HEK293 (cell line): Measurements from ENCODE around the gene DEFB113.

Experiments
- CTCF ChIA-PET: fragments of 350-600 bp; formaldehyde crosslinking; extraction: SDS; loops from one replicate; lab custom pipeline; 2021; ENCODE audit warnings: antibody characterized with exemption; lab: Yijun Ruan, JAX
- POLR2A ChIA-PET: fragments of 300-600 bp; formaldehyde crosslinking; extraction: SDS; loops from one replicate; lab custom pipeline; 2020; ENCODE audit warnings: antibody characterized with exemption, inconsistent platforms; lab: Yijun Ruan, JAX
- H3K27ac ChIP-seq: fragments of 200-500 bp; sonication (Bioruptor generic); 2 replicates; pipeline ENCODE4 v1.5.1; 2014; ENCODE audit warnings: low read depth, low read length, control low read depth, inconsistent platforms; ENCODE audit errors: extremely low read depth
- H3K36me3 ChIP-seq, 2 experiments: fragments of 200-500 bp in 1 of 2; sonication (Bioruptor generic) in 1 of 2; 1 replicate in 1 of 2; 2 replicates in 1 of 2; pipeline ENCODE4 v1.5.1; 2014 to 2017; ENCODE audit warnings: inconsistent platforms in 2 of 2, low read length in 2 of 2; ENCODE audit not compliant: control insufficient read depth in 2 of 2, insufficient read depth in 1 of 2
- H3K4me1 ChIP-seq: fragments of 200-500 bp; sonication (Bioruptor generic); 2 replicates; pipeline ENCODE4 v1.5.1; 2014; ENCODE audit warnings: mild to moderate bottlenecking, low read length, inconsistent platforms; ENCODE audit not compliant: control insufficient read depth, insufficient read depth
- H3K4me3 ChIP-seq: 2 replicates; pipeline ENCODE4 v1.5.1; 2011; ENCODE audit warnings: low read depth, mild to moderate bottlenecking, control low read depth, low read length, moderate library complexity
- H3K9me3 ChIP-seq: fragments of 200-500 bp; sonication (Bioruptor generic); 2 replicates; pipeline ENCODE4 v1.5.1; 2014; ENCODE audit warnings: low read depth, low read length, inconsistent platforms; ENCODE audit not compliant: control insufficient read depth, insufficient read depth
- EGR2 ChIP-seq: fragments of 450-650 bp; formaldehyde crosslinking; IDR thresholded peaks from 2 replicates; pipeline ENCODE4 v1.5.1; 2016; ENCODE audit warnings: low read depth, missing biosample characterization, missing genetic modification characterization
- KLF7 ChIP-seq: fragments of 450-650 bp; formaldehyde crosslinking; IDR thresholded peaks from 2 replicates; pipeline ENCODE4 v1.5.1; 2016; ENCODE audit warnings: missing biosample characterization, missing genetic modification characterization, borderline replicate concordance
- OVOL3 ChIP-seq: fragments of 450-650 bp; formaldehyde crosslinking; IDR thresholded peaks from 2 replicates; pipeline ENCODE4 v1.5.1; 2016; ENCODE audit warnings: missing biosample characterization, missing genetic modification characterization
- REPIN1 ChIP-seq: fragments of 450-650 bp; formaldehyde crosslinking; IDR thresholded peaks from 2 replicates; pipeline ENCODE4 v1.5.1; 2017; ENCODE audit warnings: missing biosample characterization, missing genetic modification characterization, low read depth
- SP2 ChIP-seq: fragments of 450-650 bp; formaldehyde crosslinking; IDR thresholded peaks from 2 replicates; pipeline ENCODE4 v1.5.1; 2016; ENCODE audit warnings: missing biosample characterization, missing genetic modification characterization
- TRIM28 ChIP-seq: IDR thresholded peaks from 2 replicates; pipeline ENCODE4 v1.6.1; 2011; ENCODE audit warnings: low read length, control low read depth, borderline replicate concordance
- ZNF174 ChIP-seq: fragments of 450-650 bp; formaldehyde crosslinking; IDR thresholded peaks from 2 replicates; pipeline ENCODE4 v1.5.0; 2017; ENCODE audit warnings: missing biosample characterization, mild to moderate bottlenecking, missing genetic modification characterization
- ZNF274 ChIP-seq, 2 experiments: fragments of 200-500 bp in 1 of 2; fragments of 450-650 bp in 1 of 2; sonication (Bioruptor generic) in 1 of 2; formaldehyde crosslinking in 1 of 2; IDR thresholded peaks; 2 replicates each; pipeline versions ENCODE4 v1.5.1 to v1.6.1; 2014 to 2016; ENCODE audit warnings: borderline replicate concordance in 1 of 2, inconsistent platforms in 1 of 2, low read length in 1 of 2, missing biosample characterization in 1 of 2, missing genetic modification characterization in 1 of 2
- ZNF423 ChIP-seq: fragments of 450-650 bp; formaldehyde crosslinking; IDR thresholded peaks from 2 replicates; pipeline ENCODE4 v1.5.1; 2016; ENCODE audit warnings: missing biosample characterization, missing genetic modification characterization
- ZNF558 ChIP-seq: fragments of 450-650 bp; formaldehyde crosslinking; IDR thresholded peaks from 2 replicates; pipeline ENCODE4 v1.5.1; 2016; ENCODE audit warnings: missing biosample characterization, missing genetic modification characterization
- ZNF596 ChIP-seq: fragments of 450-650 bp; IDR thresholded peaks from 2 replicates; pipeline ENCODE4 v1.5.0; 2018; ENCODE audit warnings: missing biosample characterization, mild to moderate bottlenecking, missing genetic modification characterization, moderate library complexity
- ZNF623 ChIP-seq: fragments of 450-650 bp; formaldehyde crosslinking; IDR thresholded peaks from 2 replicates; pipeline ENCODE4 v1.5.1; 2016; ENCODE audit warnings: missing biosample characterization, missing genetic modification characterization
- ZNF624 ChIP-seq: fragments of 450-650 bp; formaldehyde crosslinking; IDR thresholded peaks from 2 replicates; pipeline ENCODE4 v1.5.1; 2017; ENCODE audit warnings: missing biosample characterization, missing genetic modification characterization
- ZNF629 ChIP-seq: fragments of 450-650 bp; formaldehyde crosslinking; IDR thresholded peaks from 2 replicates; pipeline ENCODE4 v1.5.1; 2017; ENCODE audit warnings: missing biosample characterization, missing genetic modification characterization
- ZNF654 ChIP-seq: fragments of 450-650 bp; formaldehyde crosslinking; IDR thresholded peaks from 2 replicates; pipeline ENCODE4 v1.5.1; 2016; ENCODE audit warnings: low read depth, missing biosample characterization, missing genetic modification characterization
- ZNF677 ChIP-seq: fragments of 450-650 bp; IDR thresholded peaks from 2 replicates; pipeline ENCODE4 v1.5.0; 2018; ENCODE audit warnings: missing biosample characterization, mild to moderate bottlenecking, missing genetic modification characterization, moderate library complexity
- ZNF701 ChIP-seq: fragments of 450-650 bp; formaldehyde crosslinking; IDR thresholded peaks from 2 replicates; pipeline ENCODE4 v1.5.1; 2016; ENCODE audit warnings: missing biosample characterization, missing genetic modification characterization
- ZNF707 ChIP-seq: fragments of 450-650 bp; formaldehyde crosslinking; IDR thresholded peaks from 2 replicates; pipeline ENCODE4 v1.5.1; 2016; ENCODE audit warnings: missing biosample characterization, missing genetic modification characterization
- ZNF791 ChIP-seq: fragments of 450-650 bp; formaldehyde crosslinking; IDR thresholded peaks from 2 replicates; pipeline ENCODE4 v1.5.1; 2016; ENCODE audit warnings: missing biosample characterization, missing genetic modification characterization
- TF ChIP-seq, protein P1 (sequence below): fragments of 450-650 bp; formaldehyde crosslinking; IDR thresholded peaks from 2 replicates; pipeline ENCODE4 v1.5.1; 2016; ENCODE audit warnings: missing biosample characterization, missing genetic modification characterization
- TF ChIP-seq, protein P2 (sequence below): fragments of 450-650 bp; formaldehyde crosslinking; IDR thresholded peaks from 2 replicates; pipeline ENCODE4 v1.5.1; 2016; ENCODE audit warnings: missing biosample characterization, missing genetic modification characterization
- TF ChIP-seq, protein P3 (sequence below): fragments of 450-650 bp; formaldehyde crosslinking; IDR thresholded peaks from 2 replicates; pipeline ENCODE4 v1.5.1; 2017; ENCODE audit warnings: missing biosample characterization, mild to moderate bottlenecking, missing genetic modification characterization, moderate library complexity
- TF ChIP-seq, protein P4 (sequence below): fragments of 450-650 bp; formaldehyde crosslinking; IDR thresholded peaks from 2 replicates; pipeline ENCODE4 v1.5.1; 2017; ENCODE audit warnings: missing biosample characterization, missing genetic modification characterization
- TF ChIP-seq, protein P5 (sequence below): fragments of 450-650 bp; formaldehyde crosslinking; IDR thresholded peaks from 2 replicates; pipeline ENCODE4 v1.5.1; 2016; ENCODE audit warnings: missing biosample characterization, missing genetic modification characterization
- TF ChIP-seq, protein P6 (sequence below): fragments of 450-650 bp; formaldehyde crosslinking; IDR thresholded peaks from 2 replicates; pipeline ENCODE4 v1.5.1; 2017; ENCODE audit warnings: missing biosample characterization, missing genetic modification characterization
- TF ChIP-seq, protein P7 (sequence below): fragments of 450-650 bp; formaldehyde crosslinking; IDR thresholded peaks from 2 replicates; pipeline ENCODE4 v1.5.1; 2016; ENCODE audit warnings: missing biosample characterization, missing genetic modification characterization

The DEFB113 gene

DNA sequence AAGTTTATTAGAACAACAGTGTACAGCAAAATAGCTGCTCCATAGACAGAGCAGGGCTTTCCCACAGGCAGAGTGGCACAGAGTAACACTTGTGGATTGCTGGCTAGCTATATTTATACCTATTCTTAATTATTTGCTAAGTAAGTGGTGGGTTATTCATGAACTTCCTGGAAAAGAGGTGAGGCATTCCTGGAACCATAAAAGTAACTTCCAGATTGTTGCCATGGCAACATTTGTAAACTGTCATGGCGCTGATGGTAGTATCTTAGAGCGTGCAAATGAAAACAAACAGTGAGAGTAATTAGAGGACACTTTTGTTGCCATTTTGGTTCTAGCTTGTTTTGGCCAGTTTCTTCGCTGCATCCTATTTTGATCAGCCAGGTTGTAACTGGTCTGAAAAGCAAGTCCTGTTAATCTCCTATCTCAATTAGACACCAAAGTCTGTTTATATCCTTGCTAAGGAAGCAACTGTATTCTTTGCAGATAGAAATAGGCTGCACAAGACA, 29.4 kb downstream of the DEFB113 start:
- H3K4me3 ChIP-seq = no peak overlapping the region
- no peak for TF ChIP-seq ZNF677 (tag by site-specific recombination)
- no peak for TF ChIP-seq OVOL3 (tag by site-specific recombination)
- TF ChIP-seq ZNF629 (tag by site-specific recombination) = no peak
- TF ChIP-seq ZNF701 (tag by site-specific recombination) = no peak
- TF ChIP-seq TRIM28 = no peak
- no peak for TF ChIP-seq ZNF624 (tag by site-specific recombination)
- TF ChIP-seq ZNF791 (tag by site-specific recombination) = no peak
- no peak for TF ChIP-seq ZNF654
- TF ChIP-seq SP2 (tag by site-specific recombination) = no peak
- no peak for TF ChIP-seq ZNF558 (tag by site-specific recombination)
- TF ChIP-seq, protein P1, sequence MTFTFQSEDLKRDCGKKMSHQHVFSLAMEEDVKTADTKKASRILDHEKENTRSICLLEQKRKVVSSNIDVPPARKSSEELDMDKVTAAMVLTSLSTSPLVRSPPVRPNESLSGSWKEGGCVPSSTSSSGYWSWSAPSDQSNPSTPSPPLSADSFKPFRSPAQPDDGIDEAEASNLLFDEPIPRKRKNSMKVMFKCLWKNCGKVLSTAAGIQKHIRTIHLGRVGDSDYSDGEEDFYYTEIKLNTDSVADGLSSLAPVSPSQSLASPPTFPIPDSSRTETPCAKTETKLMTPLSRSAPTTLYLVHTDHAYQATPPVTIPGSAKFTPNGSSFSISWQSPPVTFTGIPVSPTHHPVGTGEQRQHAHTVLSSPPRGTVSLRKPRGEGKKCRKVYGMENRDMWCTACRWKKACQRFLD (tag by site-specific recombination) = no peak
- no peak for TF ChIP-seq REPIN1
- no peak overlapping the region for H3K27ac ChIP-seq
- no peaks in the 10 kb centered on the region for H3K4me1 ChIP-seq
- H3K9me3 ChIP-seq = no peaks in the 10 kb centered on the region
- CTCF ChIA-PET = no interaction called here
- no peaks in the 10 kb centered on the region for H3K36me3 ChIP-seq
- POLR2A ChIA-PET = no interaction called here

DNA sequence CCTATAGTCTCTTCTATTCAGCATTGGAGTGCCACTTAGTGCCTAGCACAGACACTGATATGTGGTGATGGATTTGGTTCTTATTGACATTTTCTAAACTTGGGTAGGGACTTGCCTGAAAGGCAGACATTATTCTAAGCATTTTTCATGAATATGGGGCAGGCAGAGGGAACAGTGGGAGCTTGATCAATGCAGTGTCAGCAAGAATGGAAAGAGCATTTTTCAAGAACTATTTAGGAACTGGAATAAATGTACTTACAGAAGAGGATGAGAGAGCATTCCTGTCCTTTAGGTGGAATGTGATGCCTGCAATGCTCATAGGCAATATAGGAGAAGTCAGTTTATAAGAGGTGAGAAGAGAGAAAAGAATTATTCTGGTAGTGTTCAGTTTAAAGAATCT, 31.6 kb downstream of the DEFB113 start:
- H3K4me1 ChIP-seq = no peaks in the 10 kb centered on the region
- H3K27ac ChIP-seq = no peak overlapping the region
- CTCF ChIA-PET = no interaction called here
- H3K36me3 ChIP-seq = no peaks in the 10 kb centered on the region
- H3K9me3 ChIP-seq = no peaks in the 10 kb centered on the region
- POLR2A ChIA-PET = no interaction called here
- no peak overlapping the region for H3K4me3 ChIP-seq
- TF ChIP-seq ZNF174 (tag by site-specific recombination) = no peak
- TF ChIP-seq, protein P2, sequence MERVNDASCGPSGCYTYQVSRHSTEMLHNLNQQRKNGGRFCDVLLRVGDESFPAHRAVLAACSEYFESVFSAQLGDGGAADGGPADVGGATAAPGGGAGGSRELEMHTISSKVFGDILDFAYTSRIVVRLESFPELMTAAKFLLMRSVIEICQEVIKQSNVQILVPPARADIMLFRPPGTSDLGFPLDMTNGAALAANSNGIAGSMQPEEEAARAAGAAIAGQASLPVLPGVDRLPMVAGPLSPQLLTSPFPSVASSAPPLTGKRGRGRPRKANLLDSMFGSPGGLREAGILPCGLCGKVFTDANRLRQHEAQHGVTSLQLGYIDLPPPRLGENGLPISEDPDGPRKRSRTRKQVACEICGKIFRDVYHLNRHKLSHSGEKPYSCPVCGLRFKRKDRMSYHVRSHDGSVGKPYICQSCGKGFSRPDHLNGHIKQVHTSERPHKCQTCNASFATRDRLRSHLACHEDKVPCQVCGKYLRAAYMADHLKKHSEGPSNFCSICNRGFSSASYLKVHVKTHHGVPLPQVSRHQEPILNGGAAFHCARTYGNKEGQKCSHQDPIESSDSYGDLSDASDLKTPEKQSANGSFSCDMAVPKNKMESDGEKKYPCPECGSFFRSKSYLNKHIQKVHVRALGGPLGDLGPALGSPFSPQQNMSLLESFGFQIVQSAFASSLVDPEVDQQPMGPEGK (tag by site-specific recombination) = no peak
- no peak for TF ChIP-seq ZNF707 (tag by site-specific recombination)
- no peak for TF ChIP-seq KLF7 (tag by site-specific recombination)
- TF ChIP-seq, protein P3, sequence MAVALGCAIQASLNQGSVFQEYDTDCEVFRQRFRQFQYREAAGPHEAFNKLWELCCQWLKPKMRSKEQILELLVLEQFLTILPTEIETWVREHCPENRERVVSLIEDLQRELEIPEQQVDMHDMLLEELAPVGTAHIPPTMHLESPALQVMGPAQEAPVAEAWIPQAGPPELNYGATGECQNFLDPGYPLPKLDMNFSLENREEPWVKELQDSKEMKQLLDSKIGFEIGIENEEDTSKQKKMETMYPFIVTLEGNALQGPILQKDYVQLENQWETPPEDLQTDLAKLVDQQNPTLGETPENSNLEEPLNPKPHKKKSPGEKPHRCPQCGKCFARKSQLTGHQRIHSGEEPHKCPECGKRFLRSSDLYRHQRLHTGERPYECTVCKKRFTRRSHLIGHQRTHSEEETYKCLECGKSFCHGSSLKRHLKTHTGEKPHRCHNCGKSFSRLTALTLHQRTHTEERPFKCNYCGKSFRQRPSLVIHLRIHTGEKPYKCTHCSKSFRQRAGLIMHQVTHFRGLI (tag by site-specific recombination) = no peak
- no peak for TF ChIP-seq ZNF423 (tag by site-specific recombination)
- no peak for TF ChIP-seq EGR2 (tag by site-specific recombination)
- TF ChIP-seq ZNF596 (tag by site-specific recombination) = no peak
- TF ChIP-seq ZNF623 (tag by site-specific recombination) = no peak
- TF ChIP-seq, protein P4, sequence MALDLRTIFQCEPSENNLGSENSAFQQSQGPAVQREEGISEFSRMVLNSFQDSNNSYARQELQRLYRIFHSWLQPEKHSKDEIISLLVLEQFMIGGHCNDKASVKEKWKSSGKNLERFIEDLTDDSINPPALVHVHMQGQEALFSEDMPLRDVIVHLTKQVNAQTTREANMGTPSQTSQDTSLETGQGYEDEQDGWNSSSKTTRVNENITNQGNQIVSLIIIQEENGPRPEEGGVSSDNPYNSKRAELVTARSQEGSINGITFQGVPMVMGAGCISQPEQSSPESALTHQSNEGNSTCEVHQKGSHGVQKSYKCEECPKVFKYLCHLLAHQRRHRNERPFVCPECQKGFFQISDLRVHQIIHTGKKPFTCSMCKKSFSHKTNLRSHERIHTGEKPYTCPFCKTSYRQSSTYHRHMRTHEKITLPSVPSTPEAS = no peak
- TF ChIP-seq, protein P5, sequence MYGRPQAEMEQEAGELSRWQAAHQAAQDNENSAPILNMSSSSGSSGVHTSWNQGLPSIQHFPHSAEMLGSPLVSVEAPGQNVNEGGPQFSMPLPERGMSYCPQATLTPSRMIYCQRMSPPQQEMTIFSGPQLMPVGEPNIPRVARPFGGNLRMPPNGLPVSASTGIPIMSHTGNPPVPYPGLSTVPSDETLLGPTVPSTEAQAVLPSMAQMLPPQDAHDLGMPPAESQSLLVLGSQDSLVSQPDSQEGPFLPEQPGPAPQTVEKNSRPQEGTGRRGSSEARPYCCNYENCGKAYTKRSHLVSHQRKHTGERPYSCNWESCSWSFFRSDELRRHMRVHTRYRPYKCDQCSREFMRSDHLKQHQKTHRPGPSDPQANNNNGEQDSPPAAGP (tag by site-specific recombination) = no peak
- TF ChIP-seq, protein P6, sequence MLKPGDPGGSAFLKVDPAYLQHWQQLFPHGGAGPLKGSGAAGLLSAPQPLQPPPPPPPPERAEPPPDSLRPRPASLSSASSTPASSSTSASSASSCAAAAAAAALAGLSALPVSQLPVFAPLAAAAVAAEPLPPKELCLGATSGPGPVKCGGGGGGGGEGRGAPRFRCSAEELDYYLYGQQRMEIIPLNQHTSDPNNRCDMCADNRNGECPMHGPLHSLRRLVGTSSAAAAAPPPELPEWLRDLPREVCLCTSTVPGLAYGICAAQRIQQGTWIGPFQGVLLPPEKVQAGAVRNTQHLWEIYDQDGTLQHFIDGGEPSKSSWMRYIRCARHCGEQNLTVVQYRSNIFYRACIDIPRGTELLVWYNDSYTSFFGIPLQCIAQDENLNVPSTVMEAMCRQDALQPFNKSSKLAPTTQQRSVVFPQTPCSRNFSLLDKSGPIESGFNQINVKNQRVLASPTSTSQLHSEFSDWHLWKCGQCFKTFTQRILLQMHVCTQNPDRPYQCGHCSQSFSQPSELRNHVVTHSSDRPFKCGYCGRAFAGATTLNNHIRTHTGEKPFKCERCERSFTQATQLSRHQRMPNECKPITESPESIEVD = no peak
- TF ChIP-seq ZNF274 (IDR thresholded peaks at IDR 0.05; ENCODE audit: low read length) = no peak
- no peak for TF ChIP-seq ZNF274 (tag by site-specific recombination; IDR thresholded peaks at IDR 0.05; ENCODE audit: borderline replicate concordance)
- TF ChIP-seq, protein P7, sequence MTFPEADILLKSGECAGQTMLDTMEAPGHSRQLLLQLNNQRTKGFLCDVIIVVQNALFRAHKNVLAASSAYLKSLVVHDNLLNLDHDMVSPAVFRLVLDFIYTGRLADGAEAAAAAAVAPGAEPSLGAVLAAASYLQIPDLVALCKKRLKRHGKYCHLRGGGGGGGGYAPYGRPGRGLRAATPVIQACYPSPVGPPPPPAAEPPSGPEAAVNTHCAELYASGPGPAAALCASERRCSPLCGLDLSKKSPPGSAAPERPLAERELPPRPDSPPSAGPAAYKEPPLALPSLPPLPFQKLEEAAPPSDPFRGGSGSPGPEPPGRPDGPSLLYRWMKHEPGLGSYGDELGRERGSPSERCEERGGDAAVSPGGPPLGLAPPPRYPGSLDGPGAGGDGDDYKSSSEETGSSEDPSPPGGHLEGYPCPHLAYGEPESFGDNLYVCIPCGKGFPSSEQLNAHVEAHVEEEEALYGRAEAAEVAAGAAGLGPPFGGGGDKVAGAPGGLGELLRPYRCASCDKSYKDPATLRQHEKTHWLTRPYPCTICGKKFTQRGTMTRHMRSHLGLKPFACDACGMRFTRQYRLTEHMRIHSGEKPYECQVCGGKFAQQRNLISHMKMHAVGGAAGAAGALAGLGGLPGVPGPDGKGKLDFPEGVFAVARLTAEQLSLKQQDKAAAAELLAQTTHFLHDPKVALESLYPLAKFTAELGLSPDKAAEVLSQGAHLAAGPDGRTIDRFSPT = no peak
